HEK293 (cell line): Measurements from ENCODE around the gene TNIK.

Experiments
- ATF2 ChIP-seq: fragments of 450-650 bp; formaldehyde crosslinking; IDR thresholded peaks from 2 replicates; pipeline ENCODE4 v1.5.1; 2016; ENCODE audit warnings: missing biosample characterization, missing genetic modification characterization, low read depth
- GLIS1 ChIP-seq: fragments of 450-650 bp; formaldehyde crosslinking; IDR thresholded peaks from 2 replicates; pipeline ENCODE4 v1.5.1; 2016; ENCODE audit warnings: missing biosample characterization, missing genetic modification characterization
- HIC1 ChIP-seq: fragments of 450-650 bp; formaldehyde crosslinking; IDR thresholded peaks from 2 replicates; pipeline ENCODE4 v1.5.1; 2016; ENCODE audit warnings: missing biosample characterization, missing genetic modification characterization
- PRDM1 ChIP-seq: fragments of 450-650 bp; formaldehyde crosslinking; IDR thresholded peaks from 2 replicates; pipeline ENCODE4; 2016; ENCODE audit warnings: missing biosample characterization, missing genetic modification characterization
- PRDM2 ChIP-seq: fragments of 450-650 bp; formaldehyde crosslinking; IDR thresholded peaks from 2 replicates; pipeline ENCODE4 v1.5.1; 2016; ENCODE audit warnings: missing biosample characterization, missing genetic modification characterization, borderline replicate concordance
- PRDM4 ChIP-seq: fragments of 450-650 bp; formaldehyde crosslinking; IDR thresholded peaks from 2 replicates; pipeline ENCODE4 v1.5.1; 2017; ENCODE audit warnings: missing biosample characterization, missing genetic modification characterization
- TRIM28 ChIP-seq: IDR thresholded peaks from 2 replicates; pipeline ENCODE4 v1.6.1; 2011; ENCODE audit warnings: low read length, control low read depth, borderline replicate concordance
- WT1 ChIP-seq: fragments of 450-650 bp; formaldehyde crosslinking; IDR thresholded peaks from 2 replicates; pipeline ENCODE4 v1.5.1; 2016; ENCODE audit warnings: missing biosample characterization, missing genetic modification characterization
- YY1 ChIP-seq: fragments of 450-650 bp; formaldehyde crosslinking; IDR thresholded peaks from 2 replicates; pipeline ENCODE4 v1.5.1; 2018; ENCODE audit warnings: missing biosample characterization, missing genetic modification characterization
- ZBTB17 ChIP-seq: fragments of 450-650 bp; formaldehyde crosslinking; IDR thresholded peaks from 2 replicates; pipeline ENCODE4 v1.5.1; 2016; ENCODE audit warnings: missing biosample characterization, missing genetic modification characterization
- ZBTB44 ChIP-seq: fragments of 450-650 bp; IDR thresholded peaks from 2 replicates; pipeline ENCODE4 v1.5.1; 2018; ENCODE audit warnings: missing biosample characterization, mild to moderate bottlenecking, missing genetic modification characterization
- ZBTB48 ChIP-seq: fragments of 450-650 bp; formaldehyde crosslinking; IDR thresholded peaks from 2 replicates; pipeline ENCODE4 v1.5.1; 2016; ENCODE audit warnings: missing biosample characterization, missing genetic modification characterization
- ZNF10 ChIP-seq: fragments of 450-650 bp; formaldehyde crosslinking; IDR thresholded peaks from 2 replicates; pipeline ENCODE4 v1.5.1; 2017; ENCODE audit warnings: missing biosample characterization, missing genetic modification characterization
- ZNF366 ChIP-seq: fragments of 450-650 bp; formaldehyde crosslinking; conservative IDR thresholded peaks from 2 replicates; pipeline ENCODE4 v1.5.1; 2016; ENCODE audit warnings: missing biosample characterization, missing genetic modification characterization
- ZNF449 ChIP-seq: fragments of 450-650 bp; formaldehyde crosslinking; IDR thresholded peaks from 2 replicates; pipeline ENCODE4 v1.5.1; 2017; ENCODE audit warnings: missing biosample characterization, mild to moderate bottlenecking, missing genetic modification characterization, moderate library complexity
- ZNF571 ChIP-seq: fragments of 450-650 bp; formaldehyde crosslinking; IDR thresholded peaks from 2 replicates; pipeline ENCODE4 v1.5.0; 2017; ENCODE audit warnings: missing biosample characterization, missing genetic modification characterization
- ZNF660 ChIP-seq: fragments of 450-650 bp; IDR thresholded peaks from 2 replicates; pipeline ENCODE4 v1.5.1; 2018; ENCODE audit warnings: missing biosample characterization, mild to moderate bottlenecking, missing genetic modification characterization
- ZNF664 ChIP-seq: fragments of 450-650 bp; formaldehyde crosslinking; IDR thresholded peaks from 2 replicates; pipeline ENCODE4 v1.5.1; 2016; ENCODE audit warnings: missing biosample characterization, missing genetic modification characterization
- ZNF704 ChIP-seq: fragments of 450-650 bp; formaldehyde crosslinking; IDR thresholded peaks from 2 replicates; pipeline ENCODE4 v1.5.1; 2016; ENCODE audit warnings: missing biosample characterization, missing genetic modification characterization
- ZNF792 ChIP-seq: fragments of 450-650 bp; formaldehyde crosslinking; IDR thresholded peaks from 2 replicates; pipeline ENCODE4 v1.5.1; 2016; ENCODE audit warnings: missing biosample characterization, missing genetic modification characterization

TNIK gene

GRCh38 chr3:171239757-171240503 is 220.3 kb downstream of the TNIK start (continued):
- TF ChIP-seq PRDM4 (tag by site-specific recombination): peak; percentile 48
- 0 out of 2 replicates have a peak, but pooled peaks have one; percentile 20 for TF ChIP-seq ZNF366
- TF ChIP-seq ZNF792 (tag by site-specific recombination): no peak
- peak; percentile 19; the same call in 1 of the 2 replicates for TF ChIP-seq ATF2 (tag by site-specific recombination)
- TF ChIP-seq PRDM1 (tag by site-specific recombination): no peak
- TF ChIP-seq ZNF449 (tag by site-specific recombination): no peak
- TF ChIP-seq PRDM2 (tag by site-specific recombination): no peak
- peak; percentile 76; the same call in 1 of the 2 replicates for TF ChIP-seq TRIM28
- TF ChIP-seq ZNF10: peak; percentile 52; the same call in 1 of the 2 replicates
- no peak for TF ChIP-seq GLIS1 (tag by site-specific recombination)
- no peak for TF ChIP-seq ZBTB48 (tag by site-specific recombination)
- TF ChIP-seq YY1 (tag by site-specific recombination): no peak
- TF ChIP-seq WT1 (tag by site-specific recombination): 0 out of 2 replicates have a peak, but pooled peaks have one; percentile 26
- 0 out of 2 replicates have a peak, but pooled peaks have one; percentile 8 for TF ChIP-seq ZNF660 (tag by site-specific recombination)
- no peak for TF ChIP-seq ZNF704
- TF ChIP-seq ZBTB17 (tag by site-specific recombination): peak; percentile 73
- no peak for TF ChIP-seq ZNF571 (tag by site-specific recombination)
- peak; percentile 8; the same call in 1 of the 2 replicates for TF ChIP-seq ZBTB44 (tag by site-specific recombination)
- no peak for TF ChIP-seq ZNF664 (tag by site-specific recombination)
- TF ChIP-seq HIC1 (tag by site-specific recombination): no peak
